ENCODE data around the gene STK26. TPM values are rescaled to one million over a fixed set of nuclear protein-coding genes. Genes with fewer than 3 reads are reported as not detected.
"Not testable (repeated sequence)": the region's sequence is repeated elsewhere in the genome, so short reads cannot be mapped to it uniquely, and the experiment has no call there.

STK26 gene
- polyA plus RNA-seq (2013, experiment 1 of 2; ENCODE audit: insufficient read length), result 9.8 TPM
- 9.8 TPM for polyA plus RNA-seq (2013, experiment 2 of 2; ENCODE audit: insufficient read length)

DNA sequence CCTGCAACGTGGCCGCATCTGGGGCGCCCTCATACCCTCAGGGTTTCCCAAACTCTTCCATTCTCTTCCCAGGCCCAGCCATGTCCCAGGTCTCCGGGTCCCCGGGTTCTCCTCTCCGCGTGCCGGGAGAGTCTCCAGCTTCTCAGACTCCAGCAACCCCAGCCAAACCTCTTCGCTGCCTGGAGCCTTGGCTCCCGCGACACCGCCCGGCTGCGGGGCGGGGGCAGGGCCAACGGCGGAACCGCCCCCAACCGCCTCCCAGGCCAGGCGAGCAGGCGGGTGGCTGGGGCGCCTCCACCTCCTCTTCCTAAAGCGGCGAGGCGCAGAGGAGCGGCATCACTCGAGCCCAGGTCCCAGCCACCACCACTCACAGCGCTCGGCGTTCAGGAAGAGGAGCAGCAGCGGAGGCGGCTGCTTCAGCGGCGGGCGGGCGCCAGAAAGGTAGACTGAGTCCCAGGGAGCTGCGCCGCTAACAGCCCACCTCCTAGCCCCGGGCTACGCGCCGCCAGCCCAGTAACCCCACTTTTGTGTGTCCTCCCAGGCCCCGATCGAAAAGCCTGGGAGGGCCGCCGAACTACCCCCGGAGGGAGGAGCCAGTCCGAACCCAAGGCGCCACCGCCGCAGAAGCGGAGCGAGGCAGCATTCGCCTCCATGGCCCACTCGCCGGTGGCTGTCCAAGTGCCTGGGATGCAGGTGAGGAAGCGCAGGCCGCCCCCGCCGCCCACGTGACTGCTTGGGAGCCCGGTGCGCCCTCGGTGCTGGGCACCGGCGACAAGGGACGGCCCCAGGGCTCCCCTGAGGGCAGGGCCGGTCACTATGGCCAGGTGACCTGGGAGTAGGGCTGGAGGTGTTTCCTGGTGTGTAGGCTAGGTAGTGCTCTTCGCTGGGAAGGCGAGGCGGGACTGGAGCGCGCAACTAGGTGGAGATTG, at the start of gene STK26:
Gene STK26, plus strand, starts transcription at position 336 of the 929 bp plus-strand sequence. Its CDS starts 316 bp downstream, at position 652.
- DNase-seq, result peak; percentile 67

DNA sequence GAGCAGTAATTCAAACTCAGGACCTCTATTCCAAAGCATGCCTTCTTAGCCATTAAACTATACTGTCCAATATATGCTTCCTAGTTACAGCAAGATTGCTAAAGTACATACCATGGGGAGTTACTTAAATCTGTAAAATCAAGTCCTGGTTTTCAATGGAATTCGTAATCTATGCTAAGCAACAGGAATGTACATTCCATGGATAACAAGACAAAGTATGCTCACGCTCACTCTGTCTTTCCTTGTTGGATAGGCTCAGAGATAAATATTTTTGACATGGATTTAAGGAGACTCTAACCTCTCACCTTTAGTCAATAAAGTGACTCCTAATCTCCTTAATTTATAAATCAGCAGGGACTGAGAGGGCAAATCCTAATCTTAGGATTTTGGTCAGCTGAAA, 47.3 kb upstream of the STK26 start:
- peak; percentile 18 for DNase-seq

DNA sequence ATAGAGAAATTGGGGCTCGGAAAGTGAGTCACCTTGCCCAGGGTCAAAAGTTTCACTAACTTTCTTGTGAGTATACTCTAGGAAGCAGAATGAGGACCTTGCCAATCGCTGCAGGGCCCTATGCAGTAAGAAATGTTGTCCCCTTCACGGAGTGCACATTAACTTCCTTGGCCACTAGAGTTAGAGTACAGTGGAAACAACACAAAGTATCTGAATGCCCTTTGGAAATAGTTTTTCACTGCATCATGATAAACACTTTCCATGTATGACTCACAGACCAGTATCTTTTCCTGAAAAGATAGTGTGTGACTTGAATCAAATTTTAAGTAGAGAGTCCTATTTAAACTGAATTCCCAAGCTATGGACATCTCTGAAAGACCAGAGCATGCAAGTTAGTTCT, 45.5 kb upstream of the STK26 start:
- DNase-seq, result no peak

DNA sequence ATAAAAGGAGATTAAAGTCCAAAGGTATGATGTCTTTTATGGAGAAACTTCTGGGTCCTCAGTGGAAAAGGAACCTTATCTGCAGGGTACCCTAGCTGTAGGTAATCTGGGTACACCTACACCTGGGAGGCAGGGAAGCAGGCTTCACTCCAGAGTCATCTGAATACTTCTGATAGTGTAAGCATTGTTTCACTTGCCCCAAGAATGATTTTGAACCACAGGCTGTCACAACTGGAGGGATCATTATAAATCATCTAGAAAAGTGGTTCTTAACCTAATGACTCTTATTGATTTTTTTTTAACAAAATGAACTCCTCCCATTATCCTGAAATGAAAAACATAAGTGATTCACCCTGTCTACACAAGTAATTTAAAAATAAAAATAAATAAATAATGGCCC, 44.0 kb upstream of the STK26 start:
- no peak for DNase-seq

DNA sequence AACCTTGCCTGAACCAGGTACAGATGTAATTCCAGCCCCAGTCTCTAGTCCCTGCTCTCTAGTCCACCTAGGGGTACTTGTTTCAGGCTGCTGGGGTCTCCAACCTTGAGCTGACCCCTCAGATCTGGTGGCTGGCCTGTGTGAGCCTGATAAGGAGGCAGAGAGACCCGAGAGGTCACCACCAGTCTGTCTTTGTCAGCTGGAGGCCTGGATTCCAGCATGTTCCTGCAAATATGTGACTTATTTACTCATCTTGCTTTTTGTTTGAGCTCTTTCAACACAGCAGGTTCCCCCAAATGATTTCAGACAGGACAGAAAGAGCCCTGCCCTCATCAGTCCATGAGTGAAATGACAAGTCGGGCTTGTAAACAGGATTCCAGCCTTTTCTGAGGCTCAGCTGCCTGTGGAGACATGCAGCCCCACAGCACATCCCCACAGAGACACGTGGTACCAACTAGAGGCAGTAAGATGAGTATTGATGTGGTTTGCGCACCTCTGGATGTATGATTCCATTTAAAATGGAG, 37.5 kb upstream of the STK26 start:
- DNase-seq, result no peak

DNA sequence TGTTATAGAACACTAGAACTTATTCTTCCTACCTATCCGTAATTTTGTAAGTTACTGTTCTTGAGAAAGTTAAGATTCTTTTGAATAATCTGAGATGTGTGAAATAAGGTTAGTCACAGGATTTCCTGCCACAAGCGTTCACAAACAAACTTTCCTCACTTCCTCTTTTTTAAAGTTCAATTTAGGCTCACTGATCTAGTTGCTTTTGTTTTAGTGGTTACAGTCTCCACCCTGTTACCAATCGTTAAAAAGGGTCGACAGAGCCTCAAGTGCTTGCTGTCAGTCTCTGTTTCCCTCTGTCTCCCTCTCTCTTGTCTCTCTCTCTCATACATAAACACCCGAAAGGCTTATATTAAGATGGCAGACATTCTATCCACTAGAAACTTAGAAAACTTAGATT, 35.9 kb upstream of the STK26 start:
- DNase-seq, result no peak

DNA sequence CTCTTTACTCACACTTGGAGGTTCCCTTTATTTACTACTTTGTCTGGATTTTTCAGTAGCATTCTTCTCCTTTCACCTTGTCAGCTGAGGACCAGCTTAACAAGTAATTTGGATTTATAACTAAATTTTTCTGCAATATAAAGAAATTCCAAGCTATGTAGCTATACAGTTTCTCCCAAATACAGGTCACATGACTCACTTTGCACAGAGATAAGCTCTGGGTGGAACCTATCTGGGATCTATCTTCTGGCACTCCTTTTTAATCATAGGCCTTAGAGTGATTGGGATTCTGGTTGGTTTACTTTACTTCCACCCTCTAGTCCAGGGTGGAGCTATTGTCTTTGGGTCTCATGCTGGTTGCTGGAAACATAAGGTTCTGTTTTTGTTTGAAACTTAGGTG, 34.9 kb upstream of the STK26 start:
- no peak for DNase-seq

DNA sequence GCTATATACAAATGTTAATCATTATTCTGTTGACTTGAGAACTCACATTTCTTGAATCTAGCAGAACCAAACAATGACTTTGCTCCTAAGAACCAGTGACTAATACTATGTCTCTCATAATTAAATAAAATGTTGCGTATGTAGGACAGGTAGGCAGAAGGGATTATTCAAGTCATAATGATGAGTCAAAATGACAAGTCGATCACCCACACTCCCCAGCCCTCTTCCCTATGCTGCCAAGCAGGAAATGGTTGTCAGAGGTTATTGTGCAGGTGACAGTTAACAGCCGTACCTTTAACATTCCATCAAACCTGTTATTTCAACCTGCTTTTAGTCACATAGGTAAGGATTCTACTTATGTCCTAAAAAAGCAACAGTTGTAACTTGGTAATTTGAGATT, 22.0 kb upstream of the STK26 start:
- DNase-seq, result no peak

DNA sequence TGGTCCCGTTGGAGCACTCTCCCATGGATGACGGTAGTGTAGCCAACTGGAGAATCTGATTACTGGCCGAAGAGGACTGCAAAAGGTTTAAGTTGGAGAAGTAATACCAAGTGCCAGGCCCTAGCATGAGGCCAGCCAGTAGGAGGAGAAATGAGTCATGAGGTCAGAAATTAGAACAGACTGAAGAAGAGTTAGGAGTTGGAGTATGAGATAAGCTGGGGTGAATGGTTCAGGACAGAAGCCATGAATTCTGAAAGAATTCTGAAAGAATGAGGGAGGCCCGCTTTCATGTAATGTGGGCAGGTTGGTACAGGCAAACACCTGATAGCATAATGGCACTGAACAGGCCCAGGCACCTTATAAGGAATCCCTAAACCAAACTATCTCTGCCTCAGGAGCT, 18.4 kb upstream of the STK26 start:
- DNase-seq, result no peak

DNA sequence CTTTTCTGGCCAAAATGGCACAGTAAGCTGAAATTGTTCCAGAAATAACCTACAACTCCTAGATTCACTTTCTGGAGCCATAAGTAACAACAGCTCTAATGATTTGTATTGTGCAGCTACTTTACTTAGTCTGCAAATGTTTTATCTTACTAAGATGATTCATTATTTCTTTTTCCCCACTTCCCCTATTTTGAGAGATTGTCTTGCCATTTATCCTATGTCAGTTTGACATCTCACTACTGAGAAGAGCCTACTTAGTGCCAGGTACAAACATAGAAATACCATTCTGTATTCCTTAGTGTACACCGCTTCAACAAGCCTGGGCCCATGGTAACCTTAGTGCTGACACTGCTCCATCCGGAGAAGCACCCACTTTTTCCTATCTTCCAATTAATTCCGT, 13.8 kb upstream of the STK26 start:
- no peak for DNase-seq

DNA sequence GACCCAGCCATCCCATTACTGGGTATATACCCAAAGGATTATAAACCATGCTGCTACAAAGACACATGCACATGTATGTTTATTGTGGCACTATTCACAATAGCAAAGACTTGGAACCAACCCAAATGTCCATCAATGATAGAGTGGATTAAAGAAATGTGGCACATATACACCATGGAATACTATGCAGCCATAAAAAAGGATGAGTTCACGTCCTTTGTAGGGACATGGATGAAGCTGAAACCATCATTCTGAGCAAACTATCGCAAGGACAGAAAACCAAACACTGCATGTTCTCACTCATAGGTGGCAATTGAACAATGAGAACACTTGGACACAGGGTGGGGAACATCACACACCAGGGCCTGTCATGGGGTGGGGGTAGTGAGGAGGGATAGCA, 12.9 kb upstream of the STK26 start:
- DNase-seq, result not testable (repeated sequence)

DNA sequence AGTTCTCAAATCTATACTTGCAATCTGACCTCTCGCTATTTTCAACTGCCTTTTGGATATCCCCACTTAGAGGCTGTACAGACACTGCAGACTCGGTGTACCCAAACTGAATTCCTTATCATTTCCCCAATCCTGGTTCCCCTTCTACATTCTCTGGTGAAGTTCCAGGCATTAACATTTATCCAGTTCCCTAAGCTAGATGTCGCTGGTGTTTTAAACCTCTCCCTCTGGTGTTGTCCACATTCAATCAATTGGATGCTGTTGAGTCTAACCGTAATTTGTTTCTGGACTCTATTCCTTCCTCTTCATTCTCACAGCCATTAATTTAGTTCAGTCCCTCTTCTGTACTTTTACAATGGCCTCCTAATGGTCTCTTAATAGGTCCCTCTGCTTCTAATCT, 7.2 kb upstream of the STK26 start:
- no peak for DNase-seq

DNA sequence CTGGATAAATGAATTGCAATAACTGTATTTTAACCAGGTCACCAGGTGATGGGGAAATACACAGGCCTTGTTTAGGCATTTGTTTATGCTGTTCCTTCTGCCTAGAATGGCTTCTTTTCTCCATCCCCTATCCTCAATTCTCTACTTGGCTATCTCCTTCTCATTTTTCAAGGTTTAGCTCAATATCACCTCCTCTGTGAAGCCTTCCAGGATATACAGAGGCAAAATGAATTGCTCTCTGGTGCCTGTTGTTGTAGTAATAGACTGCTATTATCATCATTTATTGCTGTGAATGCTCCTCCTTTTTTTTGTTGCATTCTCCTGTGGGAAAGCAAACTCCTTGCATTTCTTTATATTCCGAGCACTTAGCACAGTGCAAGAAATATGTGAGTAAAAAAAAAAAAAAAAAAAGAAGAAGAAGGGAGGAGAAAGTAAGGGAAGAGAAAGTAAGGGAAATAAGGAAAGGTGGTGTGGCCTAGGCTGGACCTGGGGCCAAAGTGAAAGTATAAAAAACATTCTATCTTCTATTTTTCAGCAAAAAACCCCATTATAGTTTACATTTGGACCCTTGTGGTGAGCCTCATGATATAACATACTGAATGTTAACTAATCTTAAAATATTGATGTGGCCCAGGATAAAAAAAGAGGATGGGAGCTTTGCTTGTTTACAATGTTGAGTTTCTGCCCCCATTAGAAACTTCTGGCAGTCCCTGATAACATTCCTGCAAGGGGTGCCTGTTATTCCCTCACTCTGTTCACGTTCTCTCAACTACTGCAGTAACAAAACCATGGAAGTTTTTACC, 6.3 kb upstream of the STK26 start:
- DNase-seq, result no peak

DNA sequence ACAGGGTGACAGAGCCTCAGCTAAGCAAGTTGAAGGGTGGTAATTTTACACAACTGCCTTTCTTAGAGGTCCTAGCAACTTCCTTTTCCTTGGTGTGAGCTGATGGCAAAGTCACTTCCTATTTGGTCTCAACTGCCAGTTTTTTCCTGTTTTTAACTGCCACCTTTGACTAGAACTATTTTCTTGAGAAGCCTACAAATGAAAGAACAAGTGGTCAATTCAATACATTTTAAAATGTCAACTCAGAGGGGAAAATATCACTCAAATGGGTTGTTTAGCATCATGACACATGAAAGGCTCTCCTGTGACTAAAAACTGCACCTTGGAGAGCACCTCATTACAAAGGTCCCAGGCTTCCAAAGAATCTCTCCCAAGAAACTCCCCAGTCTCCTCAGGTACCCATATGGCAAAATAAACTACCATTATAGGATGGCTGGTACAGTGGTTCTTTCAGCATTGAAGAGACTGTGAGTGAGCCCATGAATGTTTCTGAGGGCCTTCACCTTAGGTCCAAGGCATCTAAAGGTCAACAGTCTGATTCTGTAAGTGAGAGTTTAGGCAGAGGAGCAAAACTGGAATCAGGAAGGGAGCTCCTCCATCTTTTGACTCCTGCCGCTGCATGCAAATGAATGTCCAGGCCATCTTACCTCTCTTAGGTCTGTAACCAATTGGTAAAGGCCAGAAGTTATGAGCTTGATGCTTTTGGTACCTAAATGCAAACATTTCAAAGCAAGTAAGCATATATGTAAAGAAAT, 5.5 kb upstream of the STK26 start:
- no peak for DNase-seq

DNA sequence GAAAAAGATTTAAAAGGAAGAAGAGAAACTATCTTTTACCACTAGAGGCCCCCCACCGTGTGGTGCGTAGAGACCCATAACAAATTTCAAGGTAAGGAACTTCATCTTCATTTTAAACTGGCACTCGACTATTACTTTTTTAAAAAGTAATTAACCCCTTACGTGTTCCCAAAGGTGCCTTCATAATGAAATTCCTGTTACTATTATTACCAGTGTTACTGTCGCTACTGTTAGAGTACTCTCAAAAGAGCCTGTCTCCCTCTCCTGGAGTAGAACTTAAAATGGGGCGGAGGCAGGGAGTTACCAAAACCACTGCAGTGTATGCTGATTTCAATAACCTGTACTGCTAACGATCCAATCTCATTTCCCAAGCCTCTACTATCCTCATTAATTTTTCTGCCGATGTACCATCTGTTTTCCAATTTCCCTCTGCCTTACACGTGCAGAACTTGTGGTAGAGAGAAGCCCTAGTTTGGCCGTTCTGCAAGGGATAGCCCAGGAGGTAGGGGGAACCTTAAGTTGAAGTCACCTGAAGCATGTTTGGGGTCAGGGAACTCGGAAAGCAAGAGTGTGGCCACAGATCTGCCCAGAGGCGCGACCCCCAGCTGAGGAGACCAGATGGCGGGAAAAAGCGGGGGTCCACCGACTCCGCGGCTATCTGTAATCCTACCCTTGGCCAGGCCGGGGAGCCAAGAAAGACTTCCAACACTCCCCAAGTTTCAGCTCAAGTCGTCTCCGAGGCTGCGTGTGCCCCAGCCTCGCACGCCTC, 720 bp upstream of the STK26 start:
- no peak for DNase-seq

DNA sequence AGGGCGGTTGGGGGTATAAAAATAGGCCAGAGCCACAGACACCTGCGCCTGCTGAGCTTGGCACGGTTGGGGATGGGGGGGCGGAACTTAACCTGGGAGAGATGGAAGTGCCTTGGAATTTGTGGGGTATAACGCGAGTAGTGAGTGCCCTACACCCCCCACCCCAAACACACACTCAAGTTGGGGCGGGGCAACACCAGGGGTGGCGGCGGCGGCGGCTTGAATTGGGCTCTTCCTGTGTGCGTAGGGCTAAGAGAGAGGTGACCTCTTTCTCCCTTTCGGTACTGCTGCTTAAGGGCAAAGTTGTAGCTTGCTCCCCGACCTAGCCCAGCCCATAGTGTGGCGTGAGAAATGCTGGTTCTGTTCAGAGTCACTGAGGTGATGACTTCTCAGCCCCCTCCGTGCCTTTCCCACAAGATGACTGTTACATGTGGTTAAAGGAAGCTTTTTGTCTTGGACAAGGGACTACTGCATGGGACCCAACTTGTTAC, 839 bp downstream of the STK26 start:
- DNase-seq, result no peak

DNA sequence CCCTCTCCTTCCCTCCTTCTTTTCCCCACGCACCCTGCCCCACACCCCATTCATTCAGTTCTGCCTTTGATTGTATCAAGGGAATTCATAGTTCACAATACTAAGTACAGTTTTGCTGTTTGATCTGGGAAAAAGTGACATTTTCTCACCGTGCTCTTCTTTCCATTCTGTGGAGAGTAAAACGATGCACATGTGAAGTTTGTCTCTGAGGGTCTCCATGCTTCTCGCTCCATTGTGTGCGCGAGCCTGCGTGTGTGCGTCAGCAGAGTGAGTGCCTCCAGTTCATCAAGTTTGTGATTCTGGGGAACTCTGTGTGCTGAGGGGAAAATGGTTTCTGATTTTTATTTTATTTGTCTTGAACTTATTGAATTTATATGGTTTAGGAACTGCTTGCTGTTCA, 1.9 kb downstream of the STK26 start:
- no peak for DNase-seq

DNA sequence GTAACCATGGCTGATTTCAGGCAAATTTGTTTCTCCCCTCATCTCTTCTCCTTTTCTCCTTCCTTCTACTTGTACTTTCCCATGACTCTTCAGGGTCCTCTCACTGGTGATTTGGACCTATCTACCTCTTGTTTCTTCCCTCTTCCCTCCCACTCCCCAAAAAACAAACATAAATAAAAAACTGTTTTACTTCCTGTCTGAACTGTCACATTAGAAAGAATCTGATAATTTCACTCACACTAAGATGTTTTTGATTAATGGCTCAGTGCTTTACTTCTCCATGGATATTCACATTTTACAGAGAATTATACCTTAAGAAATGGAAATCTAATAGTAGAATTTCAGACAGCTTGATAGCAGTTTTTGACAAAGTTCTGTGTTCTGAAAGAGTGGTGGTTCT, 7.2 kb downstream of the STK26 start:
- DNase-seq, result no peak

DNA sequence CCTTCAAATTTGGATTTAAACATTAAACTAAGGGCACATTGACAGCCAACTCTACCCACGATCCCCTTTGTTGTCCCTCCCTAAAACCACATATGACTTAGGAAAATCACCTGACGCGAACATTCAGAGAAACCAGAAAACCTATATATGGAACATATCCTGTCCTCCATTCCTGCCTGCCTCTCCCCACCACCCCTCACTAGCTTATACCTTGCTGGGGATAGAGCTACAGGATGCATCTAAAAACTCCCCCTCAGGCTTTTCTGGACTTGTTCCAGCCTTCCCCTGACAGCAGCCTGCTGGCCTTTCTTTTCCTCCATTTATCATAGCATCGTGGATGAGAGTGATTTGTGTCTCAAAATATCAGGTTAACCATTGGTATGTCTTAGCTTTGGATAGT, 8.8 kb downstream of the STK26 start:
- no peak for DNase-seq

DNA sequence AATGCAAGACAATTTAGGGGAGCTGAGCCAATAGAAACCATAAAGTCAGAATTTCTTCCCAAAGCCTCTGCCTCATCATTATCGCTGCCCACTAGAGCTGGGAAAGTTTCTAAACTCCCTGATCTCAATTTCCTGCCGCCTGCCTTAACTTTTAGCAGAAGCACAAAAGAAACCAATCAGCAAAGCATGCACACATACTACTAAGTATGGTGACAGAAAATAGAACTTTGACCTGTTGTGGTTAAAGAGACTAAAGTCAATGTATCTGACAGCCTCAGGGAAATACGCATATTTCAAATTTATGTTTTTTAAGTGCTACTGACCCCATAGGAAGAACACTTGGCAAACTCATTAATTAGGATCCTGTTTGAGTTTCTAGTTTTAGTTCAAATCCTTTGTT, 10.1 kb downstream of the STK26 start:
- DNase-seq, result no peak

DNA sequence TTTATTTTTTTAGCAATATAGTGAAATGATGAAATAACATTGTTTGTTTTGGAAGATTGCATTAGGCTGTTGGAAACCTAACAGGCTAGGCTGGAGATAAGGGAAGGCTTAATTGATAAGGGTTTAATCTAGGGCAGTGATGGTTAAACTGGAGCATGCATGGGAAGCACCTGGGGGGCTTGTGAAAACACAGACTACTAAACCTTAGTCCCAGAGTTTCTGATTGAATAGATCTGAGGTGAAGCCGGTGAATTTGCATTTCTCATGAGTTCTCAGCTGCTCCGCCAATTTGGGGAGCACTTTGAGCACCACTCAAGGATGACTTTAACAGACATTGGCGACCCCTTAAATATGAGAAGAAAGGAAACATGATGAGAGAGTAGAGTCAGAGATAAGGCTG, 11.5 kb downstream of the STK26 start:
- DNase-seq, result no peak
